NCI-H345 (cell line): ENCODE data around the gene NODAL.

Experiments used
- DNase-seq: peaks from one replicate; lab custom pipeline; 2025; lab: John Stamatoyannopoulos, UW

Gene NODAL

DNA sequence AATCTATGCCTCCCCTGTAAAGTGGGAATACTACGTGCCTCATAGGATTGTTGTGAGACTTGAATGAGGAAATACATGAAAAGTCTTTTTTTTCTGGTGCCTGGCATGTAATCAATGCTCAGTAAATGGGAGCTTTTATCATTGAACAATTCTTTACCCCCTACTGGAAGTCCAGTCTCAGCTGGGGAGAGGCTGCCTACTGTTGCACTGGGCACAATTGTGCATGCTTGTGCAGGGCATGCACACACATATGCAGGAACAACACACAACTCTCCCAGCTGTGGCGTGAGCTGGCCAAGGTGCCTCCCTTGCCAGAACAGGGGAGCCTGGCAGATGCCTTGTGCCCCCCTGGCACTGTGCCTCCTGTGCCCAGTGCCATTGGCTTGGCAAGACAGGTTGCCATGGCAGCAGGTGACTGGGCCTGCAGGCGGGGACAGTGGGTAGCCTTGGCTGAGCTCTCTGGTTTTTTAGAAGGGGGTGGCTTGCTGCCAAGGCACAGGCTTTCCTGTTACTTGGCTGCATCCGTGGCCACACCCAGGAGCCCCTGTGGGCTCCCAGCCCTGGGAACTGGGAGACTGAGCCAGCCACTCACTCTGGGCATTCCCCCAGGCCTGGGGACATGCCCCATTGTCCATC is 21.0 kb upstream of the NODAL start:
- peak; percentile 82 for DNase-seq

GRCh38 chr10:70461397-70462348 is 20.2 kb upstream of the NODAL start:
- DNase-seq, result peak; percentile 33

DNA sequence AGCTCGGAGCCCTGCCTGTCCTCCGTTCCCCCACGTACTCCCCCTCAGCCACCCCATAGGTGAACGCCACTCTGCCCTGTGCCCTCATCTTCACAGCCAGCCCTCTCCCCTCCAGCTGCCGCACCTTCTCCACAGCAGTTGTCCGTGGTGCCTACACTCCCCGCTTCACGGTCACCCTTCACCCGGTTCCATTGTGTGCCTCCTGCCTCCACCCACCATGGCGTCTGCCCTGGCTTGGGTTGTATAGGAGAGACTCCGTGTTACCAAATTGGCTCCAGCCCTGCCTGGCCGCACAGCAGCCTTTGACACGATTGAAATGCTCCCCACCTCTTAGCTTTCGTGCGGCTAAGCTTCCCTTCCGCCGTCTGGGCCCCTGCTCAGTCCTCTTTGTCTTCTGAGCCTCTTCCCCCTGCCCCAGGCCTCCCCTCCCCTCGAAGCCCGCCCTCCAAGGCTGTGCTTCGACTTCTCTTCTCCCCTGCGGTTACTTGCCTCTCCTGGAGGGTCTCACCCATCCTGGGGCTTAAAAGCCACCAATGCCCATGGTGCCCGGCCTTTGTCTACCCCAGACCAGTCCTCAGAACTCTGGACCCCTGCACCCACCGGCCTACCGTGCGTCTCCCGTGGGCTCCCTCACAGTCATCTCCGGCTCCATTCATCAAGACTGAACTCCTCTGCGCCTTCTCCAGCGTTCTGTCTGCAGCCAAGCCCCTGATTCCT is 18.5 kb upstream of the NODAL start:
- DNase-seq, result no peak

DNA sequence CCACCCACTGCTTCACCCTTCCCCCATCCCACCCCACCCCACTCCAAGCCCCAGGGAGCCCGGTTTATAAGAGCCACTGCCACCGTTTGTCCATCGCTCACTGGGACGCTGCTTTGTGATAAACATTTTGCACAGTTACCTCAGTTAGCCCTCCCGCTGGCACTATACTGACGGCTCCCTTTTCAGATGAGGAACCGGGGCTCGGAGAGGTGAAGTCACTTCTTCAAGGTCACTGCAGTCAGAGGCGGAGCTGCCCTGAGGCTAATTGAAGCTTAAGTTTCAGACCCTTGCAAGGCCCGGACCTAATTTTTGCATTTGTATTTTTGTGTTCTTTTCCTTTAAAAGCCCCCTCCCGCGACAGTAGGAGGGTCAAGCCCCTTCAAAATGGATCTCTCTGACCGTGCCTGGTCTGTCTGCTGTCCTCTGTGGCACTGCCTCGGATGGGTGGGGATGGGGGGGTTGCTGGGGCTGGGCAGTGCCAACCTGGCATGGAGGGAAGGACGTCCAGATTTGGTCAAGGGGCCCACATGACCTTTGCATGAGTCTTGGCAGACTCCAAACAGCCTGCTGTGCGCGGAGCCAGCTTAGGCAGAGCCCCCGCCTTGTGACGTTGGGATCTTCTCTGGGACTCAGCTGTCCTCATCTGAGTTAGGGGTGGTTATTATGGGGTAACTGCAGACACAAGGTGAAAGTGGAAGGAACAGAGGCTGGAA is 17.7 kb upstream of the NODAL start:
- DNase-seq, result peak; percentile 31

- no peak for DNase-seq
These were observed 17.0 kb upstream of the NODAL start for GRCh38 chr10:70458329-70459060.

DNA sequence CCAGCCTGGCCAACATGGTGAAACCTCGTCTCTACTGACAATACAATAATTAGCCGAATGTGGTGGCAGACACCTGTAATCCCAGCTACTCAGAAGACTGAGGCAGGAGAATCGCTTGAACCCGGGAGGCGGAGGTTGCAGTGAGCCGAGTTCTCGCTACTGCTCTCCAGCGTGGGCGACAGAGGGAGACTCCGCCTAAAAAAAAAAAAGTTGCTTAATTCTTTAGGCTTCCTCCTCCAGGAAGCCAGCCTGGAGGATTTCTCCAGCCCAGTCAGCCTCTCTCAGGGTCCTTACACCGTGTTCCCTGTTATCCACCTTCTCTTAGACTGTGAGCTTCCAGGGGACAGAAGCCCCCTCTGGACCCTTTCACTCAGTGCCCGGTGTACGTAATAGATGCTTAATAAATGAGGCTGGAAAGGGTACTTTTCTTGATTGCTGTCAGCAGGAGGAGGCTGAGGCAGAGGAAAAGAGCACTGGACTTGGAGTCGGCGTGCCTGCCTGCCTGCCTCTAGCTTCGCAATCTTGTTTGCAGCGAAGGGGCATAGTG is 16.4 kb upstream of the NODAL start:
- DNase-seq, result no peak

GRCh38 chr10:70456164-70456563 is 14.7 kb upstream of the NODAL start:
- DNase-seq, result no peak

GRCh38 chr10:70455213-70455630 is 13.7 kb upstream of the NODAL start:
- DNase-seq, result no peak

GRCh38 chr10:70448236-70448635 is 6.8 kb upstream of the NODAL start:
- DNase-seq, result no peak

GRCh38 chr10:70445718-70446657 is 4.5 kb upstream of the NODAL start:
- DNase-seq, result no peak

DNA sequence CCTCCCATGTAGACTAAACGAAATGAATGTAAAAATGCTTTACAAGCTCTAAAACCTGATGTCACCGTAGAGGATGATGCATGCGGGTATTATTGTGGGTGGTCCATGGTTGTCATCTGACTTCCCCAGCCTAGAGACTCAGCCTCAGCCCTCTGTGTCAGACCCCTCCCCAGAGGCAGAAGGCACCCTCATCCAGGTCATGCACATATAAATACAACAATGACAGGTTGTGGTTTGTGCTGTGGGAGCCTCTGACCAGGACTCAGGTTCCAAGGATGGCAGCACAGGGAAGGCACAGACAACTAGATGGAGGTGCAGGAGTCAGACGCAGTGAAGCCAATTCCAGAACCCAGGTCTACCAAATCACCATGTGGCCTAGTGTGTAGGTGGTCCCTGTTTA is 3.3 kb upstream of the NODAL start:
- DNase-seq, result no peak

DNA sequence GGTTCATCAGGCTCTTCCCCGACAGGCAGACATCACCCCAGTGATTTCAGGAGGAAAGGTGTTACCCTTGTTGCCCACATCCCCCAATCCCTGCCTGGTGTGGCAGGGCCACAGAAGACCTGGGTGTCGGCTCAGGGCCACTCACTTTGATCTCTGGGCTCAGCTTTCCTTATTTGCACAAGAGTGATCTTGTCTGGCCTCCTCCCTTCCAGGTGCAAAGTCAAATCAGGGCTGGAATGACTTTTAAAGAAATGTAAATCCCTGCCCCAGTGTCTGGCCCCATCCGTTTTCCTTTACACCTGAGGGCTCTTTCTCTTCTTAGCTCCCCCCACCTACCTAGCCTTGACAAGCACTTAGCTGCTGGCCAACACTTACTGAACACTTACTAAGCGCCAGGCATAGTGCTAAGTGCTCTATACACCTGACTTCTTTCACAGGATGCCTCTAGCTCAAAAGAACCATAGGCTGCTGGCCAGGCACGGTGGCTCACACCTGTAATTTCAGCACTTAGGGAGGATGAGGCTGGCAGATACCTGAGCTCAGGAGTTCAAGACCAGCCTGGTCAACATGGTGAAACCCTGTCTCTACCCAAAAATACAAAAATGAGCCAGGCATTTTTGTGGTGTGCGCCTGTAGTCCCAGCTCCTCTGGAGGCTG is 979 bp upstream of the NODAL start:
- DNase-seq, result no peak

DNA sequence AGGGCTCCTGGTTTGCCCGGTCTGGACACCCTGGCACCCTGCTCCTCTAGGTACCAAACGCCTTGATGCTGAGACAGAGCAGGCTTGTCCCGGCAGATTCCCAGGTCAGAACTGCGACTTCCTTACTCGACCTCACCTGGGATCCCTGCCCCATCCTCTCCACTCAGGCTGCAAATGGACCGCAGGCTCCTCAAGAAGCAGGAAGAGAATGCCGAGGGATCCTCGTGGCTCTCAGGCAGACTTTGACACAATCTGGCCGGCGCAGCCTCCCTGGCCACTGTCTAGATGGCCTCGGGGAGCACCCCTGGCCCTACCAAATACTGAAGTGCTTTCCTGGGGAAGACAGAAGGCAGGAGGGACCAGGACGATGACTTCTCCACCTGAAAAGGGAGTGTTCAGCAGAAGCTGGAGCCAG is 421 bp upstream of the NODAL start:
- DNase-seq, result no peak

DNA sequence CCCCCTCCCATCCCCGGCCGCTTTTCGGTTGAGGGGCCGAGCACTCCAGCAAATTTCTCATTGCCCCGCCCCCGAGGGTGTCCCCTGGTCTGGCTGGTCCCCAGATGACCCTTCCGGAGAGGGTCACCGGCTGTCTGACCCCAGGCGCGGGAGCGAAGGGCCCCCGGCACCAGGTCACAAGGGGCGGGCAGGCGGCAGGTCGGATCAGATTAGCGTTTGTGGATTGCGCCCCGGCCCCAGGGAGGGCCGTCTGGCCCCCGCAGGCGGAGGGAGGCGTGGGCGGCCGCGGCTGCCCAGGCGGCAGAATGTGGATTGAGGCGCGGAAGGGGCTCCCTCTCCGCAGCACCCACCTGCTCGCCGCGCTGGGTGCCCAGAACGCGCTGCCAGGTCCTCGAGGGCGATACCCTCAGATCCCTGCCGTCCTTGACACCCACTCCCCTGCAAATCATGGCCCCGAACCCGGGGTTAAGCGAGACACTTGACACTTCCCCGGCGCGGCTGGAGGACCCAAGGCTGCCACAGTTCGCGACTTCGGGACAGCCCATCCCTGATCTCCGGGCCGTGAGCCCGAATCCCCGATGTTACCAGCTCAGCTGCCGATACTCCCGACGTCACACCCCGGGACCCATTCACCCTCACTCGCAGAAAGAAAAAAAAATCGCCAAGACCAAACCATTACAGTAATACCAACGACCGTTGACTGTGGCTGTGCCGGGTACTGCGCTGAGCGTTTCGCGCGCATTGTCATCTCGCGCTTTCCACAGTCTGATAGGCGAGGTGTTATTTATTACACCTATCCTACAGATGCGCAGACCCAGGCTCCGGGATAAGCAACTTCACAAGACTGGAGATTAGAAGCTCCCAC is 953 bp downstream of the NODAL start:
- no peak for DNase-seq

GRCh38 chr10:70437721-70438120 is 3.8 kb downstream of the NODAL start:
- DNase-seq, result no peak

DNA sequence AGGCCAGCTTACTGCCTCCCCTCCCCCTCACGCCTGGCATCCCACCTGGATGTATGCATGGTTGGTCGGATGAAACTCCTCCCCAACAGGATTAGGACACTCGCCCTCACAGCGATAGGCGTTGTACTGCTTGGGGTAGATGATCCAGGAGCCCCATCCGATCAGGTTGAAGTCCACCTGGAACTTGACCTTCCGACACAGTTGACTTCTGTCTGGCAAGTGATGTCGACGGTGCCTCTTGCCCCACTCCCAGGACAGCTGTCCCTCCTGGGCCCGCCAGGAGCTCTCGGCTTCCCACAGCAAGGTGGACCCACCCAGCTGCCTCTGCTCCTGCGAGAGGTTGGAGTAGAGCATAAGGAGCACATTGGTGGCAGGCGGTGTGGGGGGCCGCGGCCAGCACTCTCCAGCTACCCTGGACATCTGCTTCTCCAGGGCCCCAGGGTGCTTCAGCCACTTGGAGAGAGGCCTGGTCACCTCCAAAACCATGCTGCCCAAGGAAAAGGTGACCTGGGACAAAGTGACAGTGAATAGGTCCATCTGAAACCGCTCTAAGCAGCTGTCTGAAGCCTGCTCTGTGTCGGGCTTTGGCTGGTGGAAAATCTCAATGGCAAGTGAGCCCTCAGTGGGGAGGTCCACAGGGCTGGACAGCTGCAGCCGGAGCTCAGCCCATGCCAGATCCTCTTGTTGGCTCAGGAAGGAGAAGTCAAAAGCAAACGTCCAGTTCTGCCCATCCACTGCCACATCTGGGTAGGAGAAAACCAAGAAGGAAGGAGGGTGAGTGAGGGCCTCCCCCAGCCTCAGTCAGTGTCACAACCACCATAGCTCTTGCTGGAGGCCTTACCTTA is 6.0 kb downstream of the NODAL start:
- no peak for DNase-seq

- no peak for DNase-seq
These were observed 7.8 kb downstream of the NODAL start for GRCh38 chr10:70433581-70434280.
